Testis (tissue), 2 donors: ENCODE results near the gene CLDN19.

Source experiments
- POLR2A ChIP-seq: fragments of 450-650 bp; IDR thresholded peaks from one replicate; pipeline ENCODE4 v1.6.1; 2017; ENCODE audit warnings: antibody characterized with exemption, mild to moderate bottlenecking, moderate library complexity
- TF ChIP-seq, protein P1 (sequence below), 3 experiments: fragments of 450-650 bp in 2 of 3; fragments of 200-600 bp in 1 of 3; sonication (generic) in 1 of 3; IDR thresholded peaks; one replicate each; pipeline ENCODE4 v1.5.1; 2016 to 2019; ENCODE audit warnings: antibody characterized with exemption in 3 of 3, mild to moderate bottlenecking in 2 of 3, moderate library complexity in 1 of 3

DNA sequence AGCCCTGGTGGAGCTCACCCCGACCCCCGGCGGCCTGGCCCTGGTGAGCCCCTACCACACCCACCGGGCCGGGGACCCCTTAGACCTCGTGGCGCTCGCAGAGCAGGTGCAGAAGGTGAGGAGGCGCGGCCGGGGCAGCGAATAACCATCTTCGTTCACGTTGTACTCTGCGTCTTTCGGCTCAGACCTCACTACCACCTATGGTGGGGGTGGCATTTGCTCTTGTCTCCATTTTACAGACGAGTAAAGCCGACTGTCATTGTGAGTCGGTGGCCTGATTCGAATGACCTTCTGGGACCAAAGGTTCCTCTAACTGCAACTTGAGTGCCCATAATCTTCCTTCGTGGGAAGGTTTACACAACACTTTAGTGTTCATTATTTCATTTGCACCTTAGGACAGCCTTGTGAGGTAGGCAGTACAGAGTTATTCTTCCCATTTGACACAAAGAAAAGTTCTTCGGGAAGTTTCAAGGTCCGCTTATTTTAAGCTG, 27.5 kb upstream of the CLDN19 start:
- TF ChIP-seq, protein P1, sequence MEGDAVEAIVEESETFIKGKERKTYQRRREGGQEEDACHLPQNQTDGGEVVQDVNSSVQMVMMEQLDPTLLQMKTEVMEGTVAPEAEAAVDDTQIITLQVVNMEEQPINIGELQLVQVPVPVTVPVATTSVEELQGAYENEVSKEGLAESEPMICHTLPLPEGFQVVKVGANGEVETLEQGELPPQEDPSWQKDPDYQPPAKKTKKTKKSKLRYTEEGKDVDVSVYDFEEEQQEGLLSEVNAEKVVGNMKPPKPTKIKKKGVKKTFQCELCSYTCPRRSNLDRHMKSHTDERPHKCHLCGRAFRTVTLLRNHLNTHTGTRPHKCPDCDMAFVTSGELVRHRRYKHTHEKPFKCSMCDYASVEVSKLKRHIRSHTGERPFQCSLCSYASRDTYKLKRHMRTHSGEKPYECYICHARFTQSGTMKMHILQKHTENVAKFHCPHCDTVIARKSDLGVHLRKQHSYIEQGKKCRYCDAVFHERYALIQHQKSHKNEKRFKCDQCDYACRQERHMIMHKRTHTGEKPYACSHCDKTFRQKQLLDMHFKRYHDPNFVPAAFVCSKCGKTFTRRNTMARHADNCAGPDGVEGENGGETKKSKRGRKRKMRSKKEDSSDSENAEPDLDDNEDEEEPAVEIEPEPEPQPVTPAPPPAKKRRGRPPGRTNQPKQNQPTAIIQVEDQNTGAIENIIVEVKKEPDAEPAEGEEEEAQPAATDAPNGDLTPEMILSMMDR (IDR thresholded peaks at IDR 0.05), result no peak
- TF ChIP-seq POLR2A, result no peak
